GM10266 (cell line): Measurements from ENCODE around the gene PRMT3.

Source experiments
- DNase-seq: peaks from one replicate; pipeline ENCODE4 v3.0.0; 2012; ENCODE audit errors: extremely low spot score
- CTCF ChIP-seq: IDR thresholded peaks from 2 replicates; pipeline ENCODE4 v1.5.1; 2012; ENCODE audit warnings: mild to moderate bottlenecking, low read depth; ENCODE audit not compliant: control insufficient read depth, insufficient read depth; ENCODE audit errors: missing control alignments

PRMT3 gene

GRCh38 chr11:20407344-20407743 lies 19.8 kb downstream of the PRMT3 start:
- TF ChIP-seq CTCF = no peak
- no peak for DNase-seq

GRCh38 chr11:20415432-20415831 lies 27.9 kb downstream of the PRMT3 start:
- DNase-seq = no peak
- no peak for TF ChIP-seq CTCF

GRCh38 chr11:20417771-20418170 lies 30.3 kb downstream of the PRMT3 start:
- no peak for TF ChIP-seq CTCF
- no peak for DNase-seq

GRCh38 chr11:20421946-20422345 lies 34.4 kb downstream of the PRMT3 start:
- DNase-seq = no peak
- no peak for TF ChIP-seq CTCF

- DNase-seq = no peak
- no peak for TF ChIP-seq CTCF
Measured at GRCh38 chr11:20429216-20429615, 41.7 kb downstream of the PRMT3 start.

- no peak for DNase-seq
- no peak for TF ChIP-seq CTCF
Measured at GRCh38 chr11:20438637-20439036, 51.1 kb downstream of the PRMT3 start.

- peak; percentile 13 for TF ChIP-seq CTCF
- no peak for DNase-seq
Measured at GRCh38 chr11:20443596-20443995, 56.1 kb downstream of the PRMT3 start.
